Stimulated activated CD4-positive, alpha-beta T cell treated with anti-CD3 and anti-CD28 coated beads, TNF-alpha, amount 100 ng/mL, for 48 hours (primary cell): ENCODE measurements around the gene SUGCT.
"Not testable (repeated sequence)": the region's sequence is repeated elsewhere in the genome, so short reads cannot be mapped to it uniquely, and the experiment has no call there.

ENCODE experiments used
- DNase-seq, 3 donors: peaks; one replicate each; pipeline ENCODE4 v3.0.0-alpha.2; 2020; ENCODE audit warnings: low read depth in 3 of 3

Gene SUGCT

DNA sequence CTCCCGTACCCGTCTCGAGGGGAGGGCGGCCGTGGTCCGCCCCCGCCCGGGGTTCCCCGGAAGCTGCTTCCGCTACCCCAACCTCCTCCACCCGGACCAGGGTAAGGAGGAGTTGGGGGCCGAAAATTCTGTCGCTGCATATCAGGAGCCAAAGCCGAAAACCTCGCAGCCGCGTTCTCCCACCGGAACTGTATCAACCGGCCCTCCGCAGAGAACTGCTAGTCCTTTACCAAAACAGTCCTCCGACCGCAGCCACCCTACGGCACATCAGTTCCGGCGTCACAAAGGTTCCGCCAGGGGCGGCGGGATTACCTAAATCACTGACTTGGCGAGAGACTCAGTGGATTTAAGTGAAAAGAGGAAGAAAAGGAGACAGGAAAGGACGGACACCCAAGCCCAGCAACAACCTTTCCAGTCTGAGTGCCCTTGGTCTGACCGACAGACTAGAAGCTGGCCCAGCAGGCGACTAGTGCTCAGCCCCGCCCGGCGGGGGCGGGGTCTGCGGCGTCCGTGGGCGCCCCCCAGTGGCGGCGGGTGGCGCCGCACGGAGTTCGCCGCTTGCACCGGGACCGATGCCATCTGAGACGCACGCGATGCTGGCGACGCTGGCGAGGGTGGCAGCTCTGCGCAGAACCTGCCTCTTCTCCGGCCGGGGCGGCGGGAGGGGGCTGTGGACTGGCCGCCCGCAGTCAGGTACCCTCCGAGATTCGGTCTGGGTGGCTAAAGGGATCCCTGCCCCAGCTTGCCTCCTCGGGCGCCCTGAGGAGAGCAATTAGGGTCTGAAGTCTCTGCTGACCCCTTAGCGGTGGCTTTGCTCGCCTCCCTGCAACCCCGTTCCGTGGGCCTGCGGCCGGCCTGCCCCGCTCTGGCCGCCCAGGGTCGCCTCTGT is at the start of gene SUGCT, which contains the start of gene MPLKIP:
Gene SUGCT, plus strand, starts transcription at position 578 of the 889 bp plus-strand sequence.
Gene MPLKIP, minus strand, starts transcription at position 195 of the 889 bp plus-strand sequence. Its CDS starts 55 bp downstream, at position 140.
- DNase-seq = peak; percentile 74 to 77 (median 76)

- no peak for DNase-seq
Observed at GRCh38 chr7:40092182-40092581, 42.6 kb upstream of the SUGCT start.

DNA sequence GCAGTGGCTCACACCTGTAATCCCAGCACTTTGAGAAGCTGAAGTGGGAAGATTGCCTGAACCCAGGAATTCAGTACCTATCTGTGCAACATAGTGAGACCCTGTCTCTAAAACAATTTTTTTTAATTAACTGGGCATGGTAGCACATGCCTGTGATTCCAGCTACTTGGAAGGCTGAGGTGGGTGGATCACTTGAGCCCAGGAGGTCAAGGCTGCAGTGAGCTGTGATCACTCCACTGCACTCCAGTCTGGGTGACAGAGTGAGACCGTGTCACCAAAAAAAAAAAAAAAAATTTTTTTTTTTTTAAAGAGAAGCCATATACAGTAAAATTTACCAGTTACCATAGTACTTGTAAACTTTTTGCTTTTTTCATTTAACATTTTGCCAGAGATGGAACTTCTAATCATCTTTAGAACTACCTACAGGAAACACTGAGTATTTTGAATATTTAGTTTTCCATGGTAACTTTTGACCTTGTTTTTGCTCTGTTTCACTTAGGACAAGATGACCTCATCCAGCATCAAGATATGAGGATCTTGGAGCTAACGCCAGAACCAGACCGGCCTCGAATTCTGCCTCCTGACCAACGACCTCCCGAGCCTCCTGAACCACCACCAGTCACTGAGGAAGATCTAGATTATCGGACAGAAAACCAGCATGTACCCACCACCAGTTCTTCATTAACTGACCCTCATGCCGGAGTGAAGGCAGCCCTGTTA is 41.0 kb upstream of the SUGCT start:
- DNase-seq = no peak

GRCh38 chr7:40095230-40095629 is 39.6 kb upstream of the SUGCT start:
- DNase-seq = no peak

GRCh38 chr7:40095695-40096327 is 39.0 kb upstream of the SUGCT start:
- DNase-seq = no peak

DNA sequence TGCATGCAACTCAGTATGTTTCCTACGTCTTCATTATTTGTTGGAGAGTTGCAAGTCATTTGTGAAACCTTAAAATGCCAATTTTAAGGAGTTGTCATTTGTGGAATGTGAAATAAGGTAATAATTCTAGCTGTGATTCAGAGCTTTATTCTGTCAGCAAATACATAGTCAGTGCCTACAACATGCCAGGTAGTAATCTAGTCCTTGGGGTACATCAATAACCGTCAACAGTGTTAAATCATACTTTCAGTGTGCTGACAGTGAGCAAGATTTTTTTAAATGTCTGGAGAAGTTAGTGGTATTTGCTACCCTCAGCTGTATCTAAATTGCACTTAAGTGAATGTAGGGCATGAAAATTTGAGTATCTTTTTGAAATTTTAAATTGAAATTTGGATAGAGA is 37.1 kb upstream of the SUGCT start:
- no peak for DNase-seq

DNA sequence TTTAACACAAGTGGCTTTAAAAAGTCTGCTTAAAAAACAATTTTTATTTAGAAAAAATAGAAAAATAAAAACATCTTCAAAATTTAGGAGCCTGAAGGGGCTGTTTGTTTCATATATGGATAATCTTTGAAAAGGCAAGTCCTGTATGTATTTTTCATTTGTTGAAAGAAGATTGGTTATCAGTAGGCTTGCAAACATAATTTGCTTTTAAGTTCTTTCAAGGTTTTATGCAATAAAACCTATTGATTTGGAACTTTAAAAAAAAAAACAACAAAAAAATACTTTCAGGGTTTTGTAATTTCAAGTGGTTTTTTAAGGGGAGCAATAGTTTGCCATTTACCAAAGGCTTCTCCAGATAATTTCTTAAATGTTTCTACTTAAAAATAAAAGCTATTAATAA is 36.0 kb upstream of the SUGCT start:
- no peak for DNase-seq

GRCh38 chr7:40099837-40100236 is 35.0 kb upstream of the SUGCT start:
- DNase-seq = no peak

- no peak for DNase-seq
Observed at GRCh38 chr7:40101201-40101600, 33.6 kb upstream of the SUGCT start.

- DNase-seq = no peak
Observed at GRCh38 chr7:40102897-40103296, 31.9 kb upstream of the SUGCT start.

GRCh38 chr7:40105879-40106473 is 28.8 kb upstream of the SUGCT start:
- no peak for DNase-seq

DNA sequence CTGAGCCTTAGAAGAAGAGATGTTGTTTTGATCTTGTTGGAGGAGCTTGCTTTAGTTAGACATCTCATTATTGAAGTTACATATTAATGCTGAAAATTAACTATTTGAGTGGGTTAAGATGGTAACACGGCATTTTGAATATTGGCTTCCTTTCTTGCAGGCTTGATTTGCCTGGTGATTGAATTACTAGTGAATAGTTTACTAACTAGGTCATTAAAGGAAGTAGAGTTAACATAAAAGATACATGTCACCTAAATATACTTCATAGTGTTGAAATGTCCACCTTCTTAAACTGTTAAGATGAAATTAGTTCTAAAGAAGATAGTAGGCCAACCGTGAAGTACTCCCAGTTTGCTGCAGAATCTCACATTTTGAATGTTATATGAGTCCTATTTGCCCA is 18.9 kb upstream of the SUGCT start:
- no peak for DNase-seq

- not testable (repeated sequence) for DNase-seq
Observed at GRCh38 chr7:40117199-40117598, 17.6 kb upstream of the SUGCT start.

DNA sequence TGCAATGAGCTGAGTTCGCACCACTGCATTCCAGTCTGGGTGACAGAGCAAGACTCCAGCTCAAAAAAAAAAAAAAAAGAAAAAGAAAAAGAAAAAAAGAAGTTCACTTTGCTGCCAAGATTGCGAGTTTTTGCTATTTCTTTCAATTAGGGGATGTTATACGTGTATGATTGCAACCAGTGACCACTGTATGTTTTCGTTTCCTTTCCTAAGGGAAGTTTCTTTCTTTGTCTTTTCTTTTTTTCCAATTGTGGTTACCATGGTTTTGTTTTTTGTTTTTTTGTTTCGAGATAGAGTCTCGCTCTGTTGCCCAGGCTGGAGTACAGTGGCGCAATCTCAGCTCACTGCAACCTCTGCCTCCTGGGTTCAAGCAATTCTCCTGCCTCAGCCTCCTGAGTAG is 16.6 kb upstream of the SUGCT start:
- DNase-seq = not testable (repeated sequence)

DNA sequence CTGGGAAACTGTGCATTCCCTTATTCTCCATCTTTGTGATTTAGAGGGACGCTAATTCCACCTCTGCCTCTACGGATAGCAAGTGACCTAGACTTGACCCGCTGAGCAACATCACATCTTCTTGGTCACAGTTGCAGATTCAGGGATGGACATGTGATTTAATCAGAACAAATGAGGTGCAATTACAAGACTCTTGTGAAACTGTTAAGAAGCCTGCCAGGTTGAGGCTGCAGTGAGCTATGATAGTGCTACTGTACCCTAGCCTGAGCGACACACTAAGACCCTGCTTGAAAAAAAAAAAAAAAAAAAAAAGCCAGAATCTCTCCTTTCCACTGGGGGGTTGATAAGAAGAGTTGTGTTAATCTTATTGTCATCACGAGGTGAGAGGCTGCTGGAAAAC is 14.8 kb upstream of the SUGCT start:
- DNase-seq = no peak

DNA sequence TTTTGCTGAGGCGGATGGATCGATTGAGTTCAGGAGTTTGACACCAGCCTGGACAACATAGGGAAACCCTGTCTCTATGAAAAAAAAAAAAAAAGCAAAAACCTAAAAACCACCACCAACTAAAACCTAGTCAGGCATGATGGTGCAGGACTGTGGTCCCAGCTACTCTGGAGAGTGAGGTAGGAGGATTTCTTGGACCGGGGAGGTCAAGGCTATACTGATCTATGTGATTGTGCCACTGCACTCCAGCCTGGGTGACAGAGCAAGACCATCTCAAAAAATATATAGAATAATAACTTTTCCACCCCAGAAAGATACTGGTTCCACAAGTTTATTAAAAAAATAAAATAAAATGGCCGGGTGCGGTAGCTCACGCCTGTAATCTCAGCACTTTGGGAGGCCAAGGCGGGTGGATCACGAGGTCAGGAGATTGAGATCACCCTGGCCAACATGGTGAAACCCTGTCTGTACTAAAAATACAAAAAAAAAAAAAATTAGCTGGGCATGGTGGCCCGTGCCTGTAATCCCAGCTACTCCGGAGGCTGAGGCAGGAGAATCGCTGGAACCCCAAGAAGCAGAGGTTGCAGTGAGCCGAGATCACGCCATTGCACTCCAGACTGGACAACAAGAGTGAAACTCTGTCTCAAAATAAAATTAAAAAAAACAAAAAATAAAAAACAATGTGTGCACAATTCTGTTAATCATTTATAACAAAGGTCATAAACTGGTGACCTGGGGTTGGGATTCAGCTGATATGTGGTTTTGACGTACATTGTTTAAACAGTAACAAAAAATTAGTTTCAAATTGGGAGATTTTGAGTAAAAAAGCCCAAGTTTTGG is 12.5 kb upstream of the SUGCT start:
- DNase-seq = not testable (repeated sequence)

- no peak for DNase-seq
Observed at GRCh38 chr7:40122940-40123254, 11.9 kb upstream of the SUGCT start.

DNA sequence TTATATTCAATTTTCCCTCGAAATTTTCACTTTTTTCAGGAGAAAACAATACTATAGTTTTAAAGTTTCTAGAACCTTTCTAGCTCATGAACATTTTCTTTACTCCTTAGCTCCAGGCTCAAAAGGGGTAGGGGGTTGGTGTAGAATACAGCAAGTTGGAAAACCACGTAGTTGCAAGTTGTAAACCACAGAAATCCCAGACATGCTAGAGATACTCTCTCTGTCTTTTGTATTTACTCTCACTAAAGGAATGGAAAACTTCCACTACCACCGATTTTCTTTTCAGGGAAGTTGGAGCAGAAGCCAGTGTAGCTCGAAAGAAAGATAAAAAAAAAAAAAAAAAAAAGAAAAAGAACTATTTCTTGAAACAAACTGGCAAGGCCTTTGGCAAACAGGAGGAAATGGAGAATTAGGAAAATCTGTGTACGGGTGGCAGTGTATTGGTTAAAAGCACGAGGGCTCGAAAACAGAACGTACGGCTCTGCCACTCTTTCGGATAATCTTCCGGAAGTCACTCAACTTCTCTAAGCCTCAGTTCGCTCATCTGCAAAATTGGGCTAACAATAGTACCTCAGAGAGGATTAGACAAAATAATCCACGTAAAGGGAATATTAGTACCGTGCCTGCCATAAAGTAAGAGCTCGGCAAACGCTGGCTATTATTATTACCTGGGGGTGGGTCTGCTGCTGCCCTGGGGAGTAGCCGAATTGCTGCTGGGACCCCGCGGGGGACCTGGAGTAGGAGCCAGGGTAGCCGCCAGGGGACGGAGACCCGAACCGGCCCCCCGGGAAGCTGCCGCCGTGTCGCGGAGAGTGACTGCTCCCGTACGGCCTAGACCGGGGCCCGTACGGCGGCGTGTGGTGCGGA is 1.0 kb upstream of the SUGCT start:
- no peak for DNase-seq

DNA sequence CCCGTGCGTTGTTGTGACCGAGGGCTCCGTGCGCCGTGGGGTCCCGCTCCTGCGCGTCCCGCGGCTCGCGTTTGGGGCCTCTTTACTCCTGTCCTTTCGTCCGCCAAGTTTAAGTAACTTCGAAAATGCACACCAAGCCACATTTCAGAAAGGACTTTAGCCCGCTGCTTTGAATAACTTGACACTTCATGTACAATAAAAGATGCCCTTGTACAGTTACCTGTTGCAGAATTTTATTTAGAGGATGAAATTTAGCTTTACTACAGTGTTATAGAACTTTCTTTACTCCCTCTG is 459 bp downstream of the SUGCT start:
- peak in 1 of 3 donors; percentile 9 for DNase-seq

- DNase-seq = no peak
Observed at GRCh38 chr7:40137563-40137962, 2.8 kb downstream of the SUGCT start.
